ENCODE results near the gene CD47.

Gene CD47

GRCh38 chr3:108044699-108045098 lies 46.1 kb downstream of the CD47 start:
- DNase-seq, result no peak

- no peak for DNase-seq
Measured at GRCh38 chr3:108042300-108042699, 48.5 kb downstream of the CD47 start.

- no peak for DNase-seq
Measured at GRCh38 chr3:108041253-108041652, 49.6 kb downstream of the CD47 start.

- no peak for DNase-seq
Measured at GRCh38 chr3:108037770-108038169, 53.1 kb downstream of the CD47 start.

GRCh38 chr3:108036984-108037741 lies 53.7 kb downstream of the CD47 start:
- peak; percentile 1 for DNase-seq

- DNase-seq, result no peak
Measured at GRCh38 chr3:108036401-108036800, 54.4 kb downstream of the CD47 start.

GRCh38 chr3:108035751-108036150 lies 55.1 kb downstream of the CD47 start:
- DNase-seq, result no peak

- no peak for DNase-seq
Measured at GRCh38 chr3:108031895-108032294, 58.9 kb downstream of the CD47 start.

- no peak for DNase-seq
Measured at GRCh38 chr3:108030960-108031359, 59.9 kb downstream of the CD47 start.

- no peak for DNase-seq
Measured at GRCh38 chr3:108029466-108029865, 61.4 kb downstream of the CD47 start.

GRCh38 chr3:108028896-108029295 lies 61.9 kb downstream of the CD47 start:
- DNase-seq, result no peak

GRCh38 chr3:108025177-108025576 lies 65.7 kb downstream of the CD47 start:
- no peak for DNase-seq

- DNase-seq, result no peak
Measured at GRCh38 chr3:108024146-108024850, 66.5 kb downstream of the CD47 start.

GRCh38 chr3:108022256-108023150 lies 68.3 kb downstream of the CD47 start:
- DNase-seq, result peak; percentile 33

- no peak for DNase-seq
Measured at GRCh38 chr3:108021533-108021932, 69.3 kb downstream of the CD47 start.

GRCh38 chr3:108021131-108021530 lies 69.7 kb downstream of the CD47 start:
- peak; percentile 42 for DNase-seq

GRCh38 chr3:108018552-108018951 lies 72.3 kb downstream of the CD47 start:
- no peak for DNase-seq

GRCh38 chr3:108017587-108017986 lies 73.2 kb downstream of the CD47 start:
- DNase-seq, result no peak

GRCh38 chr3:108014943-108015342 lies 75.9 kb downstream of the CD47 start:
- DNase-seq, result no peak

- DNase-seq, result no peak
Measured at GRCh38 chr3:108013141-108014055, 77.4 kb downstream of the CD47 start.

GRCh38 chr3:108012304-108012703 lies 78.5 kb downstream of the CD47 start:
- DNase-seq, result no peak

- no peak for DNase-seq
Measured at GRCh38 chr3:108011616-108012015, 79.2 kb downstream of the CD47 start.

Measured in NCI-H345 (cell line).